HG02970 (cell line): Measurements from ENCODE around the gene BHLHA15.

ENCODE experiments used
- ATAC-seq: cut with Tn5 transposase; IDR thresholded peaks from one replicate; pipeline ENCODE4 v1.9.1; 2021; ENCODE audit warnings: mild to moderate bottlenecking, moderate library complexity, moderate number of reproducible peaks; ENCODE audit not compliant: unreplicated experiment, low FRiP score

BHLHA15 gene

GRCh38 chr7:98223351-98223897 is 12.2 kb downstream of the BHLHA15 start:
- no peak for ATAC-seq

GRCh38 chr7:98223898-98224700 is 12.9 kb downstream of the BHLHA15 start:
- ATAC-seq: no peak

- no peak for ATAC-seq
Measured at GRCh38 chr7:98224701-98225181, 13.5 kb downstream of the BHLHA15 start.

DNA sequence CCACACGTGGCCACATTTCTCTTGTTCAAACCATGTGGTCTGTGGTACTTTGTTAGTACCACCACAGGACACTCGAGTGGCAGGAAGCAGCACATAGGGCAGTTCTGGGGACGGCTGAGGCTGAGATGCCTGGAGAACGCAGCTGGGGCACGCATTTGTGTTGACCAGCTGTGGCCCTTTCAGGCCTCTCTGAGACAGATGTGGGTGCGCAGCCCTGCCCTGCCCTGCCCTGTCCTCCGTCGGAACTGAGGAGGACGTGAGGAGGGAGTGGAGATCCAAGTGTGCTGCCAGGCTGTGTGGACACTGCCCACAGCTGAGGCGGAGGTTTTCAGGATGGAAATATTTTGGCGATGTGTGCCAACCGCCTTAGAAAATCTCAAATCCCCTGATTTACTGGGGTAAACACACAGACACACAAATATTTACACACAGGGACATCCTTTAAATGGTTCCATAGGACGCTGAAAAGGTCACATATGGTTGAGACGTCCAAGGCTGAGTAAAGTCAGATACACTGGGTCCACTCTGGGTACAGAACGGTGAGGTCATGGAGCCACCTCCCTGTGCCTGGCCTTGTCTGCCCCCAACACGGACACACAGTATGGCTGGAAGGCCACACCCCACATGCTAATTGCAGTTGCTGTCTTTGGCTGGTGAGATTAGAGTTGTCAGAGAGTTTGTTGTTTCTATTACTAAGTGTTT is 14.8 kb downstream of the BHLHA15 start:
- no peak for ATAC-seq

DNA sequence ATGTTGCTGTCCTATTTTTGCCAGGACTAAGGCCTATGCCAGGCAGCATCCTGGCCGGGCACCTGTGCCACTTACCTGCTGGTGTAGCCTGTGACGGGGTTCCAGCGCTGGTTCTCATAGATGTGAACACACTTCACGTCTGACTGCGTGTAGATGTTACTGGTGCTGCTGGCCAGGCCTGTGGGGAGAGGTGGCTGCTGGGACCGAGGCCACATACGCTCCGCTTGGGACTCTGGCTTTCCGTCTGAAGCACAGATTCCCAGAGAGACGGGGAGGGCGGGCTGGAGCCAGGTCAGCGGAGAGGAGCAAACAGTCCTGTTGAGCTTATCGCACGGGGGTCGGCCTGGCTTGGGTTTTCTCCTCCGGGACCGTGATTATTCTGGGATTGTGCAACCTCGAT is 16.7 kb downstream of the BHLHA15 start:
- no peak for ATAC-seq

DNA sequence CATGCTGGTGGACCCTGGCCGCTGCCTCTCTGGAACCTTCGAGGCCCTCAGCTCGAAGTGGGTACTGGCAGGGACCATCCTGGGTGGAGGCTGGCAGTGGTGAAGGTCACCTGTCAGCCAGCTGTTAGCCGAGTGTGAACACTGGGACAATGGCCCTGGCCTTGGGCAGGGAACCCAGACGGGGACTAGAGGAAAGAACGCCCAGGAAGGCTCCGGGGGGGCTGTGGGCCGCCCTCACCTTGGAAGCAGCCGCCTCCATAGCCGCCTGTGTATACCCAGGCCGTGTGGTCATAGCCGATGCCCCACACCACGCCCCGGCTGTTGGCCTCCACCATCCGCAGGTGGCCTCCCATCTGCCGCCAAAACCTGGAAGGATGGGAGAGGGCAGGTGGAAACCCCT is 17.6 kb downstream of the BHLHA15 start:
- no peak for ATAC-seq

- no peak for ATAC-seq
Measured at GRCh38 chr7:98229441-98229840, 18.2 kb downstream of the BHLHA15 start.

- ATAC-seq: no peak
Measured at GRCh38 chr7:98229991-98230745, 18.9 kb downstream of the BHLHA15 start.

DNA sequence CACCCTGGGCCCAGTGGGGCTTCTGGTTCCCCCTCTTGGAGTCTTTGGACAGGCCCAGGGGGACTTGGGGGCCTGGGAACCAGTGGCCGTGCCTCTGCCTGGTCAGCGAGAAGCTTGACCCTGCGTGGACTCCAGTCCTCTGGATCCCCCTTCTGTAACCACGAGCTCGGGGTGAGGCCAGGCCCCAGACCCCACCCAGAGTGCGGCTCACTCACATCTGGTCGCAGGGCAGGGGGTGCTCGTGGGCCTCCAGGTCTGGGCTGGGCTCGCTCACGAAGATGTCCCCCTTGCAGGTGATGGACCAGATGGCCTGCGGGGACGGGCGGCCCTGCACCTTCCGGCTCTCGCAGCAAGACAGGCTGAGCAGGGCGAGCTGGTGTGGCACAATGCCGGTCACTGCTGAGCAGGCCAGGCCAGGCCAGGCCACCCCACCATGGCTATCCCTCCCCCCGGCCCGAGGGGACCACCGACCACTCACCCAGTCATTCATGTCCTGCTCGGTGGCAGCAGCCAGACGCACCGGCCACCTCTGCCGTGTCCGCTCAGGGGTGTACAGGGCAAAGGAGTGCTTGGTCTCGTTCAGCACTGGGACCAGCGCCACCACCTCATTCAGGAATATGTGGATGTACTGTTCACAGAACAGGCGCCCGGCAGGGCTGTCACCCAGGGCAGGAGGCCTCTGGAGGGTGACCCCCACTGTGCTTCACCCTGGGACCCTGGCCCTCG is 19.7 kb downstream of the BHLHA15 start:
- ATAC-seq: no peak

DNA sequence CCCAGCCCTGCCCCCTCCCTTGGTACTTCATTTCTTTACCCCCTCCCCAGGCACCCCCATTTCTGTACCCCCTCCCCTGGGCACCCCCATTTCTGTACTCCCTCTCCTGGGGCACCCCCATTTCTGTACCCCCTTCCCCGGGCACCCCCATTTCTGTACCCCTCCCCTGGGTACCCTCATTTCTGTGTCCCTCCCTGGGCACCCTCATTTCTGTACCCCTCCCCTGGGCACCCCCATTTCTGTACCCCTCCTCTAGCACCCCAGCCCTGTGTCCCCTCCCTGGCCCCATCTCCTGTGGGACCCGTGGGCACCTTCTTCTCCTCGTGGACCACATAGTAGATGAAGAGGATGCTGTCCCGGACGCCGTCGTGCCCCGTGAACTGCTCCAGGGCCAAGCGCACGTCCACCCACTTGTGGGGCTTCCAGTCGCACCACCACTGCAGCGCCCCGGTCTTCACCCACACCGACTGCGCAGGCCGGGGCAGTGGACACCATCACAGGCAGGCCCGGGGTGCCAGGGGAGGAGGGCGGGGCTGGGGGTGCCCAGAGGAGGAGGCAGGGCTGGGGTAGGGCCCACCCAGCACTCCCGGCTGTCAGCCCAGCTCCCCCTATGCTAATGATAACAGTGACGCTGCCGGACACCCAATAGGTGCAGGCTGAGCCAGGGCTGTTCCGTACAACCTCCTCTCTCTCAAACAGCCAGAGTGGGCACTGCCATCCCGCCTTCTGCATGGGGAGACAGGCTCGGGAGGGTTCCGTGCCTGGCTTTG is 20.4 kb downstream of the BHLHA15 start:
- no peak for ATAC-seq

DNA sequence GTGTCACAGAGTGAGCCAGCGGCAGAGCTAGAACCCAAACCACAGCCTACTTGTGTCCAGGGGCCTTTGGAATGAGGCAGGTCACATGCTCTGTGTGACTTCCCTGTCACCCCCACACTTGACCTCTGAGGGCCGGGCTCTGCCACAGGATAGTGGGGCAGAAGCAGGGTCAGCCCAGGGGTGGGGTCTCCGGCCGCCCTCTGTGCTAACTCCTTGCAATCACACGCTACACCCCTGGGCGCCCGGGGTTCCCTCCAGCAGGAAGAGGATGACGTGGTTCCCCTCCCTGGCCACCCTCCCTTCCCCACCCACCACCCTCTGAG is 21.0 kb downstream of the BHLHA15 start:
- no peak for ATAC-seq

- ATAC-seq: no peak
Measured at GRCh38 chr7:98232799-98233198, 21.6 kb downstream of the BHLHA15 start.

DNA sequence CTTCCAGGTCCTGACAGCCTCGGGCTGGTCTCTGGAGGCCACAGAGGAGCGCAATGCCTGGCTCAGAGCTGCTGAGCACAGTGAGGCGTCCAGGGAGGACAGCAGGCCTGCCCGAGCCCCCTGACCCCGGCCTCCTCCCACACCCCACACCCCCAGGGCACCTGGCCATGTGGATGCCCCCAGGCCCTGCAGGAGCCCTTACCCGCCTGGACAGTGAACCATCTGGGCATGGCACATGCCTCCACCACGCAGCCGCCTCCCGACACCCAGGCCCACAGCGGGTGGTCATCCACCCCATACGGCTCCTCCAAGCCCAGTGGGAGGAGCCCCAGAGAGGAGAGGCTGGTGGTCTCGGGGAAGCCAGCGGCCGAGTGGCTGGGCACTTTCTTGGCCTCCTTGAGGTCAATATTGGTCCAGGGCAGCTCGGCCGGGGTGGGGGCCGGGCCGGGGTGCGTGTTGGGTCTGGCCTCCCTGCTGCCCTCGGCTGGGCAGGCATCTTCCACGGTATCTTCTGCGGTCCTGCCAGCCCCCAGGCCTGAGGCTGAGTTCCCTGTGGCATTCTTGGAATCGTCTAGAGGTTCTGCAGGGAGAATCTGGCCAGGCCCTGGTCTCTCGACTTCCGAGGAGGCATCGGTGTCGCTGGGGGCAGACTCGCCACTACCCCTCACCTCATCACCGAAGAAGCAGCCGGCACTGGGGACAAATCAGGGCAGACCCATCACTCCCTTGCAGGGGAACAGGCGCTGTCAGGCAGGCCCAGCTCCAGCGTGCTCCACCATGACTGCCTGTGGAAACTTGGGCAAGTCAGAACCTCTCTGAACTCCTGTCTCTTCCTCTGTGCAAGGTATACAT is 22.2 kb downstream of the BHLHA15 start:
- ATAC-seq: no peak

DNA sequence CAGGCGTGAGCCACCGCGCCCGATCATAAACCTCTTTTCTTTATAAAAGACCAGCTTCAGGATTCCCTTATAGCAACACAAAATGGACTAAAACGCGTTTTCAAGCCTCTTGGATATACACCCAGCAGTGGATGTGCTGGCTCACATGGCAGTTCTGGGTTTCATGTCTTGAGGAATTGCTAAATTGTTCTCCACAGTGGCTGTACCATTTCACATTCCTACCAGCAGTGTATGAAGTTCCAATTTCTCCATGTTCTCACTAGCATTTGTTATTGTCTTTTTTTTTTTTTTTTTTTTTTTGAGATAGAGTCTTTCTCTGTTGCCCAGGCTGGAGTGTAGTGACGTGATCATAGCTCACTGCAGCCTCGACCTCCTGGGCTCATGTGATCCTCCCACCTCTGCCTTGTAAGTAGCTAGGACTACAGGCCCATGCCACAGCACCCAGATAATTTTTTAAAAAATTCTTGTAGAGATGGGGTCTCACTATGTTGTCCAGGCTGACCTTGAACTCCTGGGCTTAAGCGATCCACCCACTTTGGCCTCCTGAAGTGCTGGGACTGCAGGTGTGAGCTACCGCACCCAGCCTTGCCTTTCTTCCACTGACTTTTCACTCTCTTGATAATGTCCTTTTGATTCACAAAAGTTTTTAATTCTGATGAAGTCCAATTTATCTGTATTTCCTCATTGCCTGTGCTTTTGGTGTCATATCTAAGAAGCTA is 23.3 kb downstream of the BHLHA15 start:
- ATAC-seq: no peak

- no peak for ATAC-seq
Measured at GRCh38 chr7:98235901-98236300, 24.7 kb downstream of the BHLHA15 start.

DNA sequence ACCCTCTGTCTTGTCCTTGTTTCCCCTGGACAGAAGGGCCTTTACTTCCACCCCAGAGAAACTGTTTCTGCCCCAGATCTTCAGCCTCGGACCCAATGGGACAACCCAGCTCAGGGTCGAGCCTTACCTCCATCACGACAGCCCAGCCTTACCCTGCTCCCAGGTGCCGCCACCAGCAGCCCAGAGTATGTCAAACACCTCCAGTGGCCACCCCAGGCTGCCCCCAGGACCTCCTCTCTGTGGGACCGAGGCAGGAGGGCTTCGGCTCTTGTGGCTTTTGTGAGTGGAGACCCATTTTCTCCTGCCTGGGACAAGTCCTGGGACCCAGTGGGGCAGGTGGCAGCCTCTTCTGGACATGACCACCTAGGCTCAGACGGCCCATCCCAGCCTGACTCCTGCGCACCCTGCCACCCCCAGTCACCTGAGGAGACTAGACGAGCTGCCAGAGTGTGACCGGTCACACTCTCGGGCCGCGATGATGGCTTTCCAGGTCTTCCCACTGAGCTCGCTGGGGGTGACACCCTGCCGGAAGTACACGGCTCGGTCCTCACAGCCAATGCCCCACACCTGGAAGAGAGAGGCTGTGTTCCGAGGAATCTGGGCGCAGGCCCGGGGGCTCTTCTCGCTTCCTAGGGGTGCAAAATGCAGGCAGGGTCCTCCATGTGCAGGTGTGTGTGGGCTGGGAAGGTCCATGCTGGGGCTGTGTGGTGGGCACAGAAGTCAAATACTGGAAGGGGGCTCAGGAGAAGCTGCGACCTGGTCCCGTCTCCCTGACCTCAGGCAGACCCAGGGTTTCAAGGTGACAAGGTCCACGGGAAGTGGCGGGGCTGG is 25.3 kb downstream of the BHLHA15 start:
- ATAC-seq: no peak

DNA sequence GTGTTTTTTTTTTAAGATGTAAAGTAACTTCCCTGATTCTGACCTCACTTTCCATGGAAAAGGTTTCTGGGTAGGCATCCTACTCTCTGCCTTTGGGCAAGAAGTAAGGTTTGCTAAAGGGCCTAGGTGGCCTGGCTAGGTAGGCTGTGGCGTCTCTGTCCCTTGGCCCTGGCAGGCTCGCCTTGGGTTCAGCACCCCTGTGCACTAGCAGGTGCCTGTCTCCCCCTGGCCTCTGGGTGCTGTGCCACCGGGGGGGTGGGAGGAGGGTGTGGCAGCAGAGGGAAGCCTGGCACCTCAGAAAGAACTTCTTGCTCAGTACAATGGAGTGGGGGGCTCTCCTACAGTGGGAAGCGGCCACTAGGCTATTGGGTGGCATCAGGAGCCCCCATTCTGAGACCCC is 26.8 kb downstream of the BHLHA15 start:
- no peak for ATAC-seq
